ENCODE measurements around the gene ANKMY1.

- no peak for TF ChIP-seq POLR2A (IDR thresholded peaks at IDR 0.05)
- no peak for TF ChIP-seq CTCF (IDR thresholded peaks at IDR 0.05)
- TF ChIP-seq POLR2AphosphoS5 (IDR thresholded peaks at IDR 0.05; ENCODE audit: insufficient read depth in 1 of 2, low read depth in 1 of 2): no peak
Measured at GRCh38 chr2:240532031-240532775, 25.6 kb downstream of the ANKMY1 start.

All from vagina (tissue), 2 donors.